Dedifferentiated amniotic fluid mesenchymal stem cell (primary cell): ENCODE results near the gene HOXA10.

Experiments
- DNase-seq: peaks from one replicate; pipeline ENCODE4 v3.0.0-alpha.2; 2016; ENCODE audit errors: extremely low spot score

The HOXA10 gene

DNA sequence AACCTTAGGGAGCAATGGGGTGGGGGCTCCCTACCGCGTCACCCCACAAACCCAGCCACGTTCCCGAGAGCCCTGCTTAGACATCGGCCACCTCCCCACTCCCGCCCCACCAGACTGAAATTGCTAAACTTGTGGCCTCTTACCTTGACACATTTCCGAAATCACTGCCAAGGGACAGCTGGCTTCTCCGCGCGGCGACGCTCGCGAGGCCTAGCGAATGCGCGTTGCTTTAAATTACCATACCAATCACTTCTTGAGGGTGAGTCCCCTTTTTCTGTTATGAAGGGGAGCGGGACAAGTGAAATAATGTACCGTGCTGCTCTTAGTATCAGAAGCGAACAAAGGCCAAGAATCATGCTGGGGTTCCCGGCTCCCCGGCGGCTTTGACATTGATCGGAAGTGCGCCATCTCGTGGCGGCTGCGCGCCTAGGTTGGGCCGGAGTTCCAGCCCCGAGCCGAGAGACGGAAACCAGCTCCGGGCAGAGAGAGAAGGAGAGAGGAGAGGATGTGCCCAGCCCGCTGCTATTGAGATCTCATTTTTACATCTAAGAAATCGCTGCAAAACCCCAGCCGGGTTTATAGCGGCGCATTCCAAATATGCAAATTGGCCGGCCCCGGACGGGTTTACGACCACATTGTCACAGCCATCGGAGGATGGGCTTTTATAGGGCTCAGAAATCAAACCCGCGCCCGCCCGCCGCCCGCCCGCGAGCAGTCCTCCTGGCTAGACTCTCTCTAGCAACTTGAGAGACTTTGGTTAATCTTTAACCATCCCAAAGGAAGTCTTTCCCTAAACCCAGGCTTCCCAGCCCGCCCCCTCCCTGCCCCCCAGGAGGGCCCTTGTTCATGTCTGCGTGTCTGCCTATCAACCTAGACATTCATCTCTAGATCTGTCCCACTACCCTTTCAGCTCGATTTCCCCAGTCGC lies 5.6 kb upstream of the HOXA10 start:
- DNase-seq: no peak

DNA sequence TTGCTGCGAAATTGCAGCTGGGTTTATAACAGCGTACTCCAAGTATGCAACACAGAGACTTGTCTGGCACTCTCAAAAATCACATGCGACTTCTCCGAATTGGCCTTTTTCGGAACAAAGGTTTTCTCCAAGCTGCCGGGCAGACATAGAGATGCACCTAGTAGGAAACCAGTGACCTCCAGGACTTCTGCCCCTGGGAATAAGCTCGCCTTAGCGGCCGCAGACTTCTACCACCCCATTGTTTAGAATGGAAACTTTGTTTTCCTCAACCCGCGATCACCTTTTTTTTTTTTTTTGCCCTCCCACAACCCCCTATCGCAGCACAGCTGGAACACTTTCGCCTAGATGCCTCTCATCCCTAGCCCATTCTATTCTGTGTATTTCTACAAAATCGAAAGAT lies 4.9 kb upstream of the HOXA10 start:
- DNase-seq: no peak

- no peak for DNase-seq
These were observed 4.2 kb upstream of the HOXA10 start for GRCh38 chr7:27178366-27178765.

- no peak for DNase-seq
These were observed 3.7 kb upstream of the HOXA10 start for GRCh38 chr7:27177795-27178320.

DNA sequence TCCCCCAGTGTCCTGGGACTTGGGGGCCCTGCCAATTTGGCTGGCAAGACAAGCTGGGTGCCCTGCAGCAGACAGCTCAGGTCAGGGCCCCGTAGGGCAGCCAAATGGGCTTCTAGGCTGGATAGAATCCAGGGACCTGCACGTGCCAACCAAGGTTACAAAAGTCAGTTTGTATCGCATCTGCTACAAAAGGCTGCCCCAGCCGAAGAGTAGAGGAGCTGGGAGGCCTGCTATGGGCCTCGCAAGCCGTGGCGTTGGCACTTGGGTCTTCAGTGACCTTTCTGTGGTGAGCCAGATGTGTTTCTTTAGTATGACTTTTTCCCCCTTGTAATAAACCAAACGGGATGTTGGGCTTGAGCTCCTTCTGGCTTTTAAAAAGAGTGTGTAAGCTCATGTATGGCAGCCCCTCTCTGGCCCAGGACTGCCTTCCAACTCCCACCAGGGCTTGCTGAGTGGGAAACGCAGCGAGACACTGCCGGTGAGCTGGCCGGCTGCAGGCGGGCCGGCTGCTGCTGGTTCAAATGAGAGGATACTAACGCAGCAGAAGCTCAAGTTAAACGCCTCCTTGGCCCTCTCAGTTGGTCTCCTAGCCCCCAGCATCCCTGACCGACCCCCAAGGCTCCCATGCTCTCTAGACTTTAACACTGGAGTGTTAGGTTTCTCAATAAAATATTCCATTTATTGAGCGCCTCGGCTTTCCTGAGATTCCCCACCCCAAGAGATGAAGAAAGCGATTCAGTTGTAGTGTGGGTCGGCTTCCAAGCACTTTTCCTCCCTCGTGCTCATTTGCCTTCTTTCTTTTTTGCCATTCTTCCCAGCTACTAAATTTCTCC lies 3.1 kb upstream of the HOXA10 start:
- DNase-seq: no peak

DNA sequence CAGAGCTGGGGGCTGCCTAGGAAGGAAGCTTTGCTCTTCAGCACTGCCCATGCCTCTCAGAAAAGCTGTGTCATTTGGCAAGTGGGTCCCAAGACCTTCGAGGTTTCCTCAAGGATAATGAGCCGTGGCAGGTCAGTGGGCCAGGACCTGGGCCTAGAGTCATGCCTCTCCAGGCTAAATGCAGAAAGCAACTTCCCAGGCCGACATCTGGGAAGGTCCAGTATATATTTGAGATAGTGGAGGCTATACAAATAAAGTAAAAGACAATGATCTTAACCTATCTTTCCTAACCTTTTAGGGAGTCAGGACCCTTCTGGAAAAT lies 2.4 kb upstream of the HOXA10 start:
- no peak for DNase-seq

DNA sequence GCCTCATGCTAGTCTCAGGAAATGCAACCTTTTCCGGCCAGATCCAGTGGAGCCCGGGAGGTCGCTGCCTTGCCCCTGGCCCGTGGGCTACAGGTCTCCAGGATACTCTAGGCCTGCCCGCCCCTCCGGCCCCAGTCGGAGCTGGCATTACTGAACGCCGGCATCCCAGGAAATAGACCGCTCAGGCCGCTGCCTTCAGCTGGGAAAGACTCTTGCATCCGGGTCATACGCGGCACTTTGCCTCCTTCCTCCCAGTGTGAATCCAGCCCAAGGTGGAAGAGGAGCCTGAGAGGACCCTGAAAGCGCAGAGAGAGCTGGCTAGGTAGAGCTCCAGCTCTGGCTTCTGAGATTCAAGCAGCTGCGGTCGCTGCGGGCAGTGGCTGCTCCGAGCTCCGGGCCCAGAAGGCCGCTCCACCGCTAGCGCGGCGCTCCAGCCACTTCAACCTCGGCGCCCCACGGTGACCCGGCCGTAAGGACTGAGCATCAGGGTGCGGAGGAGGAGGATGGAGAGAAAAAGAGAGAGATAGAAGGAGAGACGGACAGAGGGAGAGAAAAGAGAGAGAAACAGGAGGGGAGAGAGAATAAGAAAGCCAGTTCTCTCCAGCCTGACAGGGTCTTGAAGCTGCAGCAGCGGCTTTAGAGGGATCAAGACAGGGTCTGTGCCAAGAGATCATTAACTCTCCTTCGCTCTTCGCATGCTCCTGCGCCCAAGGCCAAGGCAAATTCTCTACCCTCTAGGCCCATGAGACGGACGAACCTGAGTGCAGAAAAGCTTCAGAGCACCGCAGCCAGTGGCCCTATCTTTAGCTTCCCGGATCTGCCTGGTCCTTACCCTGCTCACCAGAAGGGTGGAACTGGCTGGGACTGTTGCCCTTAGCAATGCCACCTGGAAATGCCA lies 1.8 kb upstream of the HOXA10 start:
- DNase-seq: no peak

DNA sequence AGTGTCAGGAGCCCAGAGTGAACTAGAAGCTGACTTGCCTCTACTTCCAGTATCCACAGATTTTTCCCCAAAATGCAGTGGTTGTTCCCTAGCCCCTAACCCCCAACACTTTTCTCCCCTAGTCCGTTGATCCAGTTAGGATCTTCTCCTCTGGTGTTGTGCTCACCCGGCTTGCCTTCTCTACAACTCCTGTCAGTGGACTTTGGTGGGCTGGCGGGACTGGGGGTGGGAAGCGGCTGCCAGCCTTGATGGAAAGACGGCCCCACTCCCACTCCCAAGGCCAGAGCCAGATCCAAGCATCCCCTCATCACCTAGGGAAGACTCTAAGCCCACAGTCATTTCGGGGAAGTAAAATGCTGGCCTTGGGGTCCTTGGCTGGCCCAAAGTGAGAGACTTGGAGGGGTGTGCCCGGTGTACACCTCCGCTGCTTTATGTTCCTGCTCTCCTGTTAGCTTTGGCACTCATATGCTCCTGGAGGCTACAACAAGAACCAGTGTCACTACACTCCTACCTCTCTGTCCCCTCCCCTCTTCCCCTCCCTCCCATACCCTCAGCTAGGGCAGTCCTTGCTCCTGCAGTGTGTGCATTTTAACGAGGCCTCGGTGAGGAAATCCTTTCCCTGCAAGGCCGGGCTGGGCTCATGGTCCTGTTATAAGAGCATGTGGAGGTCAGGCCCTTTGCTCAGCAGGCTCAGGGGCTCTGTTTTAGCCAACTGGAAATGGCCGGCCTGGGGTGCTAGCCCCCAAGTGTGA lies 930 bp upstream of the HOXA10 start:
- no peak for DNase-seq

- DNase-seq: no peak
These were observed 587 bp downstream of the HOXA10 start for GRCh38 chr7:27173511-27173955.

DNA sequence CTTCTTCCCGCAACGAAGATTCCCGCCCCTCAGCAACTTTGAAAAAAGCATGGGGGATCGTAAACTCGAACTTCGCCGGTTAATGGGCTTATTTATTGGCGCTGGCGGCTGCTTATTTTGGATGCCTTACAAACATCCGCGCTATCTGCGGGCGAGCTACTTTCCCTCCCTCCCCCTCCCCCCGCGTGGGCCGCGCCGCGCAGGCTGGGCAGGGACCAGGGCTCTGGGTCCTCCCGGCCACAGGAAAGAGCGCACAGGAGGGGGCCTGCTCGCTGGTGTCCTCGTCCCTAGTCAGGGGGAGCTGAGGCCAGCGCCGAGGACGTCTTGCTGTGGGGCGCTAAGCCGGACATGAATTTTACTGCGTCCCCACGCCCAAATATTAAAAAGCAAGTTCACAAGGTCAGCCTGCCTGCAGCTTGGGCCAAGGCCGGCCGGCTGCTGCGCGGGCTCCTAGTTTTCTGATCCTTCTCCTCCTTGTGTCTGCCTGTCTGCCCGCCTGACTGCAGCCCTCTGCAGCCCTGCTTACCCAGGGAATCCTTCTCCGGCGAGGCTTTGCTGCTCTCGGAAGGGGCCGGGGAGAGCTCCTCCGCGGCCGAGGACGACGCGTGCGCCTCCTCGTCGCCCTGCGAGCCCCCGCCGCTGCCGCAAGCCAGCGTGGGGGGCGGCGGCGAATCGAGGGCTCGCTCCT lies 1.2 kb downstream of the HOXA10 start:
- no peak for DNase-seq

DNA sequence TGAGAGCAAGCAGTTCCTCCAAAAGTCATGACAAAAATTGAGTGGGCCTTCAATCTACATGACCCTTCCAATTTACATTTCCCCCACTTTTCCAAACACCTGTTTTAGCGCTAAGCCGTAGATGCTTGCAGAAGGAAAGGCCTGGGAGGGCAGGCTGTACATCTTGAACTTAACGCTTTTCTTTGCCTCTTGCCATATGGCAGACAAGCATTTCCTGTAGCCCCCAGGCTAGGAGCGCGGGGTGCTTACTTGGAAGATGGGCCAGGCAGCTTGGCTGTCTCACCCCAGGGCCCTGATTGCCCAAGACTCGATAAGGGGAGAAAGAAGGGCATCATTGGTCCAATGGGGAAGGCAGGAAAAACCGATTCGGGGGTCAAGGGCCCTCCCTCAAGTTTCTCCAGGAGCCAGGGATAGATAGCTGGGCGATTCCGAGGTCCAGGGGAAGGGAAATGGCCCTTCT lies 1.8 kb downstream of the HOXA10 start:
- DNase-seq: no peak

DNA sequence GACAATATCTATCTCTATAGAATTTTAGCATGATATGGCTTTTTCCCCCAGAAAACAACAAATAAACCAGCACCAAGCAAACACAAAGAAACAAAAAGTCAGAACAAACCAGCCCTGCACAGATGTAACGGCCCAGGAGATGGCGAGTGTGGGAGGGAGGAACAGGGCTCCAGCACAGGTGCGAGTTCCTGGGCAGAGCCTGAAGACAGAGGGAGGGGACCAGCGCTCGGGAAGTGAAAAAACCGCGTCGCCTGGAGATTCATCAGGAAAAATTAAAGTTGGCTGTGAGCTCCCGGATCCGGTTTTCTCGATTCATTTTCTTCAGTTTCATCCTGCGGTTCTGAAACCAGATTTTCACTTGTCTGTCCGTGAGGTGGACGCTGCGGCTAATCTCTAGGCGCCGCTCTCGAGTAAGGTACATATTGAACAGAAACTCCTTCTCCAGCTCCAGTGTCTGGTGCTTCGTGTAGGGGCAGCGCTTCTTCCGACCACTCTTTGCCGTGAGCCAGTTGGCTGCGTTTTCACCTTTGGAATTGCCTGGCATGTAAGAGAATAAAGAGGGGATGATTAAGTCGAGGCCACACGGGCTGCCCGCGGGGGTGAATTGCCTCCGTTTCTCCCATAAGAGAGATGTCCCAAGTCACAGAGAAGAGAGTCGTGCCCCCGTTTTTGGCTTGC lies 2.3 kb downstream of the HOXA10 start:
- no peak for DNase-seq

DNA sequence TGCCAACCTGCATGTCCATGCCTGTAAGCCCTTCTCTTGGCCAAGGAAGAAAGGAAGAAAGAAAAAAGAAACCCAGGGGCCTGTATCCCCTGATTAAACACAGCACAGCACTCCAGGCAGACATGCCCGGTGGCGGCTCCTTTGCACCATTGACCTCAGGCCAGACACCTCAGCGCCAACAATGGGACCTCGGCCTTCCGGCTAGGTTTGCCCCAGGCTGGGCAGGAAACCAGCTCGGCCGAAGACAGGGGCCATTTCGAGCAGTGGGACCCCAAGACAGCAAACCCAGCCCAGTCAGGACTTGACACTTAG lies 2.8 kb downstream of the HOXA10 start:
- no peak for DNase-seq

DNA sequence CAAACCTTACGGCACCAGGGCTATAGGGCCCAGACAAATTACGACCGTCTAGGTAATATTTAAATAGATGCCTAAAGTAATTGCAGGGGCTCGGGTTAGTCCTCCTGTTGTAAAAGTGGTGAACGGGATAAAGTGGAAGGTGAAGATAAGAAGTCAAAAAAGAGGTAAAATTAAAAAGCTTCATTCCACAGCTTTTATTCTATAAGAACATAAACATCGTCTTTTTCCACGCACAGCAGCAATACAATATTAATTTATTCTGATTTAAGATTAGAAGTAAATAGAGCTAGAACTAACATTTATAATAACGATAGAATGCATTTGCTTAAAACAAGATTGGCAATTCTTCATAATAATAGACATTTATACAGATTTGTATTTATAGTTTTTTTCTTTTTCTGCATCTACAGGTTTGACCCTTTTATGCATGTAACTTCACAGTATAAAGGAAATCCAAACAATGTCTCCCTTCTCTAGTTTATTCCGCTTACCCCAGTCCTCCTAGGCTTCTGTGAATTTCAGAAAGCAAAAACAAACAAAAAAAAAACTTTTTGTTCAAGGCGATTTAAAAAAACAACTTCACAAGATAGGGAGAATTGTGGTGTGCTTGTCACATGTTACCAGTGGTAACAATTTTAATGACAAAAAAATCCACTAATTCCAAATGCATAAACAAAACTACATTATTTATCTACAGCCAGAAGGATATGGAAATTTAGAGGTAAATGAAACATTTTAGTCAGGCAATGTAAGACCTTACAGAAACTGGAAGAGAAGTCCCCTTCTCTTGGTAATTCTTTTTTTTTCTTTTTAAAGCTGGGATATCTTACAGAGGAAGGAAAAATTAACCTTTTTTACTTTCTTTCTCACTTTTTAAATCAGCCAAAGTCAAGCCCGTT lies 3.4 kb downstream of the HOXA10 start:
- no peak for DNase-seq

DNA sequence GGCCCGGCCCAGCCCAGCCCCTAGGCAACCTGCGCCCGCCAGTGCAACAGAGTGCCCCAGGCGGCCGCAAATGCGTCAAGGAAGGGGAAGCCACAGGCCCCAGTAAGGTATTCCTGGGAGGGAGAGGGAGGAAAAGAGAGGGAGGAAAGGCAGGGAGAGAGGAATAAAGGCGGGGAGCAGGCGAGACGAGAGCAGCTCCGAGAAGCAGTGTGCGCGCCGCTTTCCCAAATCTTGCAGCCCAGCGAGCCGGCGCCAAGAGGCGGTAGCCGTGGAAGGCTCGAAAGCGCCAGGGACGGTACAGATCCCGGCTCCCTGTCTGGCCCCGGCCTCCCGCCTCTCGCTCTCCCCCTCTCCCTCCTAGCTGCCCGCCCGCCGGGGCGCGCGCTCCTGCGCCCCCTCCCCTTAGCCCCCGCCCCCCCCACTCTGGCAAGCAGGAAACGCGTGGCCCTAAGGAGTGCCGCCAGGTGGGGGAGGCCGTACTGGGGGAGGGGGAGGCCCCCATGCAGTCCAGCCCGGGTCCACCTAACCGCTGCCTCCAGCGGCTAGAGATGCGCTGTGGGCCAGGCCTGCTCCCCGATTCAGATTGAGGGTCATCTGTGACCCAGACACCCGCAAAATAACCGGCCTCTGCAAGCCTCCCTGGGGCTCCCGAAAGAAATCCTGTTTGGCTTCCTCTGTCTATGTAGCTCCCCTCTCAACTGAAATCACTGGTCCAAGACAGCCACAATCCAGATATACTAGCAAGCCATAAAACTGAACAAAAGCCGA lies 4.3 kb downstream of the HOXA10 start:
- no peak for DNase-seq

GRCh38 chr7:27168265-27168947 lies 5.7 kb downstream of the HOXA10 start:
- DNase-seq: no peak

DNA sequence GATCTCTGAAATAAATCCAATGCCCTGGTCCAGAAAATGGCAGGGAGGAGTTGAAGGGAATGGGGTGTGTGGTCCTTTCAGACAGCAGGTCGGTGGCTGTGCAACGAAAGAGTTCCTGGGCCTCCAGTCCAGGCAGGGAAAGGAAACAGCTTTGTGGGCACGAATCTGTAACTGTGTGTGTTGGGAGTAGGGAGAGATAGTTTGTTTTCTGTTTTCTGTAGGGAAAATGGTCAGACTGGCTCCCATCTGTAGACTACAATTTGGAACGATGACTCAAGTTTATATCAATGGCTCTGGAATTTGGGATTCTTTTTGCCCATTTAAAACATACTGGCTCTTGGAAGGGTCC lies 6.2 kb downstream of the HOXA10 start:
- DNase-seq: no peak
